Inflammatory macrophage (primary cell): ENCODE results near the gene PRDX3.
"Not testable (repeated sequence)": the region's sequence is repeated elsewhere in the genome, so short reads cannot be mapped to it uniquely, and the experiment has no call there.

Experiments
- DNase-seq, 2 donors: peaks; one replicate each; pipeline ENCODE4 v3.0.0-alpha.2; 2020 to 2022

Gene PRDX3

DNA sequence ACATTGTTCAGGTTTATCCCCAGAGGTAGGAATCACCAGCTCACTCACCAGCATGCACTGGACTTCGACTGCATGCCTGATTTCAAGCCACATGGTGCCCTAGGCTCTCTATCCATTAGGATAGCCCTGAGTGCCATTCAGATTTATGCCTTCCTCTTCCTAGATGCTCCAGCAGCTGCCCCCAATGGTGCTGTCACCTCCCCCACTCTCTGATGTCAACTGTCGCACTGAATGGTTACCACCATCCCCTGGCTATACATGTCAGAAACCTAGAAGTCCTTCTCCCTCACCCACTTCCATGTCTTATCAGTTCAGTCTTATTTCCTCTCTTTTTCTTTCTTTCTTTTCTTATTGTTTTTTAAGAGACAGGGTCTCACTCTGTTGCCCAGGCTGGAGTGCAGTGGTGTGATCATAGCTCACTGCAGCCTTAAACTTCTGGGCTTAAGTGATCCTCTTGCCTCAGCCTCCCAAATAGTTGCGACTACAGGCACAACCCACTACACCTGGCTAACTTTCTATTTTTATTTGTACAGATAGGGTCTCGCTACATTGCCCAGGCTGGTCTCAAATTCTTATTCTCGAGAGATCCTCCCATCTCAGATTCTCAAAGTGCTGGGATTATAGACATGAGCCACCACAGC is 16.0 kb downstream of the PRDX3 start:
- DNase-seq, result no peak

DNA sequence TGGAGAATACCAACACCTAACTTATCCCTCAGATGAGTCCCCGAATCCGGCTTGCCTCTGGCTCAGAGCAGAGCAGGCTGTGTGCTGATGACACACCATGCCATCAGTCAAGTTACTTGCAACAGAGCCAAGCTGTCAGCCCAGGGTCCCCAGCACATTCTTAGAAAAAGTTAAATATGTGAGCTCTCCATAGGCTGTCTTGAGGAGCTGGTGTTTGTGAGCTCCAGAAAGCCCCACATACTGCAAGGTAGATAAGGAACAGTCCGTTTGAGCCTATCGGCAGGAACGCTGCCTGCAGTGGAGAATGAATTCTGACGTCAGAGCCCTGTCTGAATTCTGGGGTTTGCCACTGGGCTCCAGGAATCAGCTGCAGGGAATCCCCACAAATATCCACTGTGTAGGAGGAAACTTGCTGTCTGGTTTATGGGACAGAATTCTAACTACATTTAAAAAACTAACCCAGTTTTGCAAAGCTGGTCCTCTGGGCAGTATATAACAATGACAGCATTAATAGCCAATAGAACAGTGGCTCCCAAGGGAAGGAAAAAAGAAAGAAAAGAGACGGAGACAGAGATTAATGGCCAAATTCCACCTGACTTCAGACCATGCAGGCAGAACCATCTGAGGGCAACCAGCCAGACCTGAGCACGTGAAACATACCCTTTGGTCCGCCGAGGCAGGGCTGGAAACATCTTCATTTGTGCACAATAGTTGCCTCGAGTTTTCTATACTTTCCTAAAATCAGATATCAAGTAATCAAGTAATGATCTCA is 16.7 kb downstream of the PRDX3 start:
- DNase-seq, result no peak

DNA sequence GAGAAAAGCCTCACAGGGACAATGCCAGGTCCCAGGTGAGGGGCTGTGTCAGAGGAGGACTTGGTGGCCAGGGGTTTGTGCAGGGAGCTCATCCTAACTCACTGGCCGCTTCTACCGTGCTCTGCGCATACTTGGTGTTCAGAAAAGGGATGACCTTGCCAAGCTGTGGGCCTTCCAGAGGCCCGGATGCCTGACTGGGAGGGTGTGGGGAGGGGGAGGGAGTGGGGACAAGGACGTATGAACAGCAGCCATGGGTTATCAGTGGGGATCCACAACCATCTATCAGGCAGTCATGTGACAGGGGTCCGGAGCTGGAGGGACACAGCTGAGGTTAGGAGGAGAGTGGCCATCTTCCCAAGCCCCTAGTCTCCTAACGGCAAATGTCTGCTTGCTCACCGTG is 19.3 kb downstream of the PRDX3 start:
- no peak for DNase-seq

DNA sequence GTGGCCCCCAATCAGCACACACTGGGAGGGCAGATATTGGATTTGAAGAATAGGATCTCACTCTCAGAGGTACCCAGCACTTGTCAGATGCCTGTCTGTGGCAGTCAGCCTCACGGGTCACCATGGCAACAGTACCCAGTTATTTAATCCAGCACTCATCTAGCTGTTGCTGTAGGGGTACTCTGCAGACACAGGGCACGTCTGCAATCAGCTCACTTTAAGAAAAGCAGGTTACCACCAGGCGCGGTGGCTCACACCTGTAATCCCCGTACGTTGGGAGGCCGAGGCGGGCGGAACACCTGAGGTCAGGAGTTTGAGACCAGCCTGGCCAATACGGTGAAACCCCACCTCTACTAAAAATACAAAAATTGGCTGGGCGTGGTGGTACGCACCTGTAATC is 25.0 kb downstream of the PRDX3 start:
- no peak for DNase-seq

DNA sequence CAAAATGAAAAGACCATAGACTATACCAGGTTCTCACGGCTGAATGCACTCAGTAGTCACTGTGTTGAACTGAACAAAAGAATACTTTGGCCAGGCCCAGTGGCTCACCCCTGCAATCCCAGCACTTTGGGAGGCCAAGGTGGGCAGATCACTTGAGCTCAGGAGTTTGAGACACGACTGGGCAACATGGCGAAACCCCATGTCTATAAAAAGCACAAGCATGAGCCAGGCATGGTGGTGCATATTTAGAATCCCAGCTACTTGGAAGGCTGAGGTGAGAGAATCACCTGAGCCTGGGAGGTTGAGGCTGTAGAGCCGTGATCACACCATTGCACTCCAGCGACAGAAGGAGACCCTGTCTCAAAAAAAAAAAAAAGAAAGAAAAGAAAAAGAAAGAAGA is 25.6 kb downstream of the PRDX3 start:
- no peak for DNase-seq

DNA sequence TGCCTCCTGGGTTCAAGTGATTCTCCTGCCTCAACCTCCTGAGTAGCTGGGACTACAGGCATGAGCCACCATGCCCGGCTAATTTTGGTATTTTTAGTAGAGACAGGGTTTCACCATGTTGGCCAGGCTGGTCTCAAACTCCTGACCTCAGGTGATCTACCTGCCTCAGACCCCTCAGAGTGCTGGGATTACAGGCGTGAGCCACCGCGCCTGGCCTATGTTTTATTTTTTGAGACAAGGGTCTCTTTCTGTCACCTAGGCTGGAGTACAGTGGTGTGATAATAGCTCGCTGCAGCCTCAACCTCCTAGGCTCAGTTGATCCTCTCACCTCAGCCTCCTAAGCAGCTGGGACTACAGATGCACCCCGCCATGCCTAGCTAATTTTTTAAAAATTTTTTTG is 27.0 kb downstream of the PRDX3 start:
- DNase-seq, result not testable (repeated sequence)

DNA sequence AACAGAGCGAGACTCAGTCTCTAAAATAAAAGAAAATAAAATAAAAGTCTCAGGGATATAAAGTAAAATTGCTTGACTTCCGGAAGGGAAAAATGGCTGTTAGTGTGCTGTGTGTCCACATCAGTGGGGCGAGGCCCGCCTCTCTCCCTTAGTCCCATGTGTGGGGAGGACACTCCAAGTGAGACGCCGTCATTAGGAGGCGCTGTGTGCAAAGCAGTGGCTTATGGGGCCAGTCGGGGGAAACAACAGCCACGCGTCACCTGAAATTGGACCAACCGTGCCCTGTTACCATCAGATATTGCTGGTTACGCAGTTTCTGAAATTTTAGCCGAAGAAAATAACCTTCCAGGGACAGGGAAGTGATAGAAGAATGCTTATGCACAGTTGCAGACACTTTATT is 28.9 kb downstream of the PRDX3 start:
- no peak for DNase-seq

DNA sequence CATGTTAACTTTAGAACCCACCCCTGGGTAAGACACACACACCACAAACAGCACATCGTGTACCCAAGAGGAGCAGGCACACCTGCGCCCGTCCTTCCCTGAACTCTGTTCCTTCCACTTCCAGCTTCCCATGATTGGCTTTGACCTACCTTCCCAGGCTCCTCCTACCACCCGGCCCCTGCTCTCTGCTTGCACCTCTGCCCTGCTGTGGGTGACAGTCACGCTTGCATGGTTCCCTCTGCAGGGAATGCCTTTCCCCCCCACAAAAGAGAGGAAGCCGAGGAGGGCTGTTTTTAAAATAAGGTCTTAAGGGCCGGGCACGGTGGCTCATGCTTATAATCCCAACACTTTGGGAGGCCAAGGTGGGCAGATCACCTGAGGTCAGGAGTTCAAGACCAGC is 29.5 kb downstream of the PRDX3 start:
- no peak for DNase-seq

DNA sequence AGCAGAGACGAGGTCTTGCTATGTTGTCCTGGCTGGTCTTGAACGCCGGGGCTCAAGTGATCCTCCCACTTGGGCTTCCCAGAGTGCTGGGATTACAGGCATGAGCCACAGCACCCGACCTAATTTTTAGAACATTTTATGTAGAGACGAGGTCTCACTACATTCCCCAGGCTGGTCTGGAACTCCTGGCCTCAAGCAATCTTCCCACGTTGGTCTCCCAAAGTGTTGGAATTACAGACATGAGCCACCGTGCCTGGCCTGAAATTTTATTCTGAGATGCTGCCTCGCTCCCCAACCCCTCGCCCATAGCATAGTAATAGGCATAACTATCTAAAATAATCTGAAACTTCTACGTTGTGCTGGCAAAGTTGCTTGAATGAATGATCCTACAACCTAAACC is 35.0 kb downstream of the PRDX3 start:
- DNase-seq, result no peak

DNA sequence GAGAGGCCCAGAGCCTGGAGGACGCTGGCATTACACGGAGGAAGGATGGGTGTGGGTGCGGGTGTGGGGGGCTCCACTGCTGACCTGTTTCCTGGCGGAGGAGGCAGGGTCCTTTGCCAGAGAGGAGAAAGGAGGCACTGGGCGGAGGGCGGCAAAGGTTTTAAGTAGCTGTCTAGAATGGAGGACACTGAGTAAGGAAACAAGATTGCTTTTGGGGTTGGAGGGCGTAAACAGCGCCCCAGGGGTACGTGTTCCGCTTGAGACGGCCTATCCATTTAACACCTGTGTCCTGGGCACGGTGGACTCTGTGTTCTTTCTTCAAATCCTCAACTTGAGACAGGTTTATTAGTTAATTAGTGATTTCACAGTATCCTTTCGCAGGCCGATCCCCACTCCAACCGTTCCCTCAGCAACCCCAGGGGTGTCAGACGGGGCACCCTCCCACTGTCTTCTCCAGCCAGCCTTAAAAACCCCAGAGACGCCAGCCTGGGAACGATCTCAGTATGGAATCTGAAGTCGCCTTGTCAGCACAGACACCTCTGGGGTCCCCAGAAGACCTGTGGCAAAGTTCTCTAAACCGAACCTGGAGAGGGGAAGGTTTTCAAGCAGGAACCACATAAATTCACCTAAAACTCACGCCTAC is 37.9 kb downstream of the PRDX3 start:
- no peak for DNase-seq

DNA sequence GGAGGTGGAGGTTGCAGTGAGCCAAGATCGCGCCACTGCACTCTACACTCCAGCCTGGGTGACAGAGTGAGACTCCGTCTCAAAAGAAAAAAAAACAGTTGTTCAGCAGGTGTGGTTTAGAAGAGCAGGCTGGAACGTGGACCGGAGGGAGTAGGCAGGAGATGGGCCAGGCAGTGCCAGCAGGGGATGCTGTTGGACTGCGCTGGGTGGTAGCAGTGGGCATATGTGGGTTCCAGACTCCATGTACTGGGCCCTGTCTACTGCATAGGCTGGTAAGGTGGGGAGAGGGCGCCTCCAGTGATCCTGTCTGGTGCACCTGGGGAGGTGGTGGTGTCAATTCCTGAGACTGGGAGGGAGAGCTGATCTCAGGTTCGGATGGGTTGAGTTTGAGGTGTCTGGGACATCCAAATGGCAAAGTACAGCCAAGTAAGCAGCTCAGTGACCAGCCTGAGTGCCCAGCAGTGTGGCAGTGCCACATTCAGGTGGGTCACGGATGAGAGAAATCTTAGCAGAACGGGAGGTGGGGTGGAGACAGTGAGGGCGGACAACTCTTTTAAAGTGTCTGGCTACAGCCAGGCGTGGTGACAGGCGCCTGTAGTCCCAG is 39.0 kb downstream of the PRDX3 start:
- peak in 1 of 2 donors; percentile 22 for DNase-seq

DNA sequence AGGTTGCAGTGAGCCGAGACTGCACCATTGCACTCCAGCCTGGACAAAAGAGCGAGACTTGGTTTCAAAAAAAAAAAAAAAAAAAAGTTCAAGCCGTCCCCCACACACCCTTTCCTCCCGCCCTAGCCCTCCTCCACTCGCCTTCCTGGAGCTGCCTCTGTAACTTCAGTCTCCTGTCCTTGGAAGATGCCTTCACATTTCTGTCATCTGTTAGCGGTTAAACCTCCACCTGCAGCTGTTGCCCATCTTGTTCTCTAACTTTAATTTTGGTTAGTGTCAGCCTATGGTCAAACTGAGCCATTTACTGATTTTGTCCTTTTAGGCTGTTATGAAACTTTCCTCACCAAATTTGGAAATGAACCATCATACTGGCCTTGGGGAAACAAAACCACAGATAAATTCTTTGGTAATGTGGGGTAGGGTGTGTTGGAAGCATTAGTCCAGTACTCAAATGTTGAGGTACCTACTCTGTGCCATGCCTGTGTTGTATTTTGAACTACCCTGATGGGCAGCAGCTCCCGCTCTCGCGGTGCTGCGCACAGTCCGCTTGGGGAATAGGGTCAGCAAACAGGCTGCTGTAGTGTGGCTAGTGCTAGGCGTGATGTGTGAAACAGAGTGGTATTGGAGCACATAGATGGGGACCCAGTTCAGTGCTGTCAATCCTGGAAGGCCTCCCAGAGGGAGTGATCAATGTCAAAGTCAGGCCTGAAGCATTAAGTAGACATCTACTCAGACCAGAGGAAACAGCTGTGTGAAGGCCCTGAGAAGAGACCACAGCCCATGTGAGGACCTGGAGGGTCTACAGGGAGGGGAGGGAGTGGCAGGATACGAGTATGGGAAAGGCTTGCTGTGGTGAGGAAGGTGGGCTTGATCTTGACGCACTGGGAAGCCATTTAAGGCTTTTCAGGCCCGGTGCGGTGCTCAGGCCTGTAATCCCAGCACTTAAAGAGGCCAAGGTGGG is 40.0 kb downstream of the PRDX3 start:
- no peak for DNase-seq

DNA sequence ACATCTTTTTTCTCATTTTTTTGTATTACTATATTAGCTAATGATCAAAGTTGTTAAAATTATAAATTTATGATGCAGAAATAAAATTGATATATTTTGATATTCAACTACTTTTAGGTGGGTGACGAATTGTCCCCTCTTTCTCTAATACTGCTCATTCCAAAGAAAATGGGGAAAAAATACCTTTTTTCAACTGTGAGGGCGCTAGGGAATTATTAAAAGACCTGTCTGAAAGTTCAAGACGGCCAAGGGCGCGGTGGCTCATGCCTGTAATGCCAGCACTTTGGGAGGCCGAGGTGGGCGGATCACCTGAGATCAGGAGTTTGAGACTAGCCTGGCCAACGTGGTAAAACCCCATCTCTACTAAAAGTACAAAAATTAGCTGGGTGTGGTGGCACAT is 40.7 kb downstream of the PRDX3 start:
- not testable (repeated sequence) for DNase-seq

DNA sequence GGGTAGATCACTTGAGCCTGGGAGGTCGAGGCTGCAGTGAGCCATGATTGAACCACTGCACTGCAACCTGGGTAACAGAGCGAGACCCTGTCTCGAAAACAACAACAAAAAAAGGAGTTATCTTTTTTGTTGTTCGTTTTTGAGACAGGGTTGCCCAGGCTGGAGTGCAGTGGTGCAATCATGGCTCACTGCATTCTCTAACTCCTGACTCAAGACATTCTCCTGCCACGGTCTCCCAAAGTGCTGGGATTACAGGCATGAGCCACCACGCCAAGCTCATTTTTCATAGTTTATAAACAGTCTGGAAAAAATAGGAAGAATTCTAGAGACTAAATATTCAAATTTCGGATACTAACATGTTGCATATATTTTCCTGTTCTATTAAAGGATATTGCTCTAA is 42.5 kb downstream of the PRDX3 start:
- no peak for DNase-seq

DNA sequence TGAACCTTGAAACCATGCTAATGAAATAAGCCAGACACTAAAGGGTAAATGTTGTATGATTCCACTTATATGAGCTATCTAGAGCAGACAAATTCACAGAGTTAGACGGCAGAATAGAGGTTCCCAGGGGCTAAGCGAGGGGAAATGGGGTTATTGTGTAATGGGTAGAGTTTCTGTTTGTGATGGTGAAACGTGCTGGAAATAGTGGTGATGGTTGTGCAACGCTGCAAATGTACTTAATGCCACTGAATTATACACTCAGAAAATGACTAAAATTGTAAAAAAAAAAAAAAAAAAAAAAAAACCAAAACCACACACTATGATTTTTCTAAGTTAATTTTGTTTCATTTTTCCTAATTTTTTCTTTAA is 43.1 kb downstream of the PRDX3 start:
- DNase-seq, result peak; percentile 75 to 92

DNA sequence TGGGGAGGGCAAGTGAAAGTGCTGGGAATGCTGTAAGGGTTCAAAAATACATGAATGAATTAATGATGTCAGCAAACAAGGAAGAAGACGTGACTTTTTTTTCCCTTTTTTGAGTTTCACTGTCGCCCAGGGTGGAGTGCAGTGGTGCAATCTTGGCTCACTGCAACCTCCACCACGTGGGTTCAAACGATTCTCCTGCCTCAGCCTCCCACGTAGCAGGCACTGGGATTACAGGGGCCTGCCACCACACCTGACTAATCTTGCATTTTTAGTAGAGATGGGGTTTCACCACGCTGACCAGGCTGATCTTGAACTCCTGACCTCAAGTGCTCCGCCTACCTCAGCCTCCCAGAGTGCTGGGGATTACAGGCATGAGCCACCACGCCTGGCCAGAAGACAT is 44.7 kb downstream of the PRDX3 start:
- peak; percentile 60 to 70 for DNase-seq

DNA sequence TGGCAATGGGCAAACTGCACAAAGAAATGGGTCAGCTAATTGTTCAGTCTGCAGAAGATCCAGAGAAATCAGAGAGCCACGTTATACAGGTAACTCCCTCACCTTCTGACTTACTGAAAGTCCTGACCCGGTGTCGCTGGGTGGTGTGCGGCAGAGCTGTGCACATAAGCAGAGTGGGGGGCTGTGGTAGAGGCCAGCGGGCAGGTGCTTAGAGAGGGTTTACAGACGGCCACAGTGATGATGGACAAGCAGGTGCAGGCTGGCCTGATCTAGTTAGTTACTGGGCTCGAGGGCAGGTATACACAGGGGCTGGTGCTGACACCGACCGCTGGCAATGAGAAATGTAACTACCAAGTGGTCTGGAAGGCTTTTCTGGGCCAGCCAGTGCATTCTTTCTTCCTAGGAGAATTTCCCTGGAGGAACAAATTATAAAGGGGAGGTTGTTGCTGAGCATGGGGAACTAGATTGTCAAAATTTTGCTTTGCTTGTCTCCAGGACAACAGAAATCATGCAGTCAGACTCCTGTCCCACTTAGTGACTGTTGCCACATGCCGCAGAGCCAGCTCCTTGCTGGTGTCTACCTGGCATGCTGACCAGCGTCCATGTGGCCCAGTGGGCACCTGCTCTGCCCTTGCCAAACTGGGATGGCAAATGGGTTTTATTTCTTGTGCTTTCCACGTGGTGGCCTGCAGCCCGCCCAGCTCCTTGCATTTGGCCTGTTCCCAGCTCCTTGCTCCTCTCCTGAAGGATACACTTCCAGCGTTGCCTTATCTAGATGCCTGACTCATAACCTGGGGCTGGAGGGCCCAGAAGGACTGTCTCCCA is 45.9 kb downstream of the PRDX3 start:
- peak in 1 of 2 donors; percentile 26 for DNase-seq

DNA sequence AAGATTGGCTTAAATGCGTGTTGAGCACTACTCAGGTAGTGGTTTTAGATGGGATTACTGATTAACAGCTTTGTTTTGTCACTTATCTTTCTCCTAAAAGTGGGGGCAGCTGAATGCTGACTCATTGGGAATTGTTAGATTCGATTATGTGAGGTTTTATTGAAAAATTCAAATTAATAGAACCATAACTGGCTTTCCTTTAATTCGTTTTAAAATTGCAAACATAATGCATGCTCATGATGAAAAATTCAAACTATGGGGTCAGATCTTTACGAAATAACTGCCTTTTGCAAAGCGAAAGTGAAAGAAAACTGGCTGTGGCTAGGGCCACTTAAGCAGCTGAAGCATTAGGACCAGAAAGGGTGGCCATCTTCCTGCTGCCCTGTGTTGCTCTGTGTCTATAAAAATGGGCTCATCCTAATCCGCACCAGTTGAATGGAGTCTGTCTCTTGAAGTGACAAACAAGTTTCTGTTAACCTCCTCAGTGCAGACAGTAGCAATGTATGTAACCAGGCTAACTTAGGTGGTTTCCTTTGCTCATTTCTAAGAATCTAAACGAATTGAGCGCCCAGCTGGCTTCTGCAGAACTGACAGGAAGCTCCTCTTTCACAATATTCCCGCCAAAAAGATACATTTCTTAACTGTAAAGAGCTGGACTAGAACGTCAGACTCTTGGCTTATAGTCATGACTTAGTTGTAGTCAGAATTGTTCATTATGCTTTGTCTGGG is 46.9 kb downstream of the PRDX3 start:
- peak; percentile 72 to 88 for DNase-seq

DNA sequence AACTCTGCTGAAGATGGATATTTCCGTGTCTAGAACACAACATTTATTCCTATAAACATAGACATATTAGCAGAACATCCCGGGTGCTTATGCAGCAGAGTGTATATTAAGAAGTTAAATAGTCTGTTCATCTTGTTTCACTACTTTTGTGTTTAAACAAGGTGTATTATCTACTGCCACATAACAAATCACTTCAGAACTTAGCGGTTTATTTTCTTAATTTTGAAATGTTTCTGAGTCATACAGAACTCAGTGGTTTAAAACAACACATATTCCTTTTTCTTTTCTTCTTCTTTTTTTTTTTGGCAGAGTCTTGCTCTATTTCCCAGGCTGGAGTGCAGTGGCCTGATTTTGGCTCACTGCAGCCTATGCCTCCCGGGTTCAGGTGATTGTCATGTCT is 48.9 kb downstream of the PRDX3 start:
- DNase-seq, result no peak

DNA sequence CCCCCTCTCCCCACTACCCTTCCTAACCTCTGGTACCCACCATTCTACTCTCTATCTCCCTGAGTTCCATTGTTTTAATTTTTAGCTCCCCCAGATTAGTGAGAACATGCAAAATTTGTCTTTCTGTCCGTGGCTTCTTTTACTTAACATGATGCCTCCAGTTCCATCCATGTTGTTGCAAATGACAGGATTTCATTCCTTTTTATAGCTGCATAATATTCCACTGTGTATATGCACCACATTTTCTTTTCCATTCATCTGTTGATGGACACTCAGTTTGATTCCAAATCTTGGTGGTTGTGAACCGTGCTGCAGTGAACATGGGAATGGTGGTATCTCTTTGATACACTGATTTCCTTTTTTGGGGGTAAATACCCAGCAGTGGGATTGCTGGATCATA is 52.7 kb downstream of the PRDX3 start:
- DNase-seq, result no peak

DNA sequence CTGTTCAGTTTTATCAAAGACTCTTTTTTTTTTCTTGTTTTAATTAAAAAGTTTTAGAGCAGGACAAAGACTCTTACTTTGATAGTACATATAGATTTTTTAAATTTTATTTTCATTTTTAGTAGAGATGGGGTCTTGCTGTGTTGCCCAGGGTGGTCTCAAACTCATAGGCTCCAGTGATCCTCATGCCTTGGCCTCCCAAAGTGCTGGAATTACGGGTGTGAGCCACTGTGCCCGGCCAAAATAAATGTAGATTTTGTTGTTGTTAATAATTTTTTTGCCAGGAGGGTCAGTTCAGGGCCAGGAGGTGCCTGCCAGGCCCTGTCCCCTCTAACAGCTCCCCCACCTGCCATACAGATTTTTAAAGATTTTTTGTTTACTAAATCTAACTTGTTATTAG is 57.7 kb downstream of the PRDX3 start:
- no peak for DNase-seq
